SK-N-SH (cell line): ENCODE data around the gene COL20A1.

Experiments used
- CHD2 ChIP-seq: fragments of 150-350 bp; IDR thresholded peaks from 2 replicates; pipeline ENCODE4 v1.6.1; 2018; ENCODE audit warnings: low read length; ENCODE audit not compliant: partially characterized antibody
- EZH2phosphoT487 ChIP-seq: fragments of 200-600 bp; sonication (generic); IDR thresholded peaks from 2 replicates; pipeline ENCODE4 v1.6.1; 2017; ENCODE audit warnings: low read depth, mixed run types, mild to moderate bottlenecking, antibody characterized with exemption, moderate library complexity, borderline replicate concordance
- REST ChIP-seq: IDR thresholded peaks from 2 replicates; pipeline ENCODE4 v1.6.1; 2012; ENCODE audit warnings: mild to moderate bottlenecking, low read depth, low read length, moderate library complexity
- RXRA ChIP-seq: IDR thresholded peaks from 2 replicates; pipeline ENCODE4 v1.4.0; 2012; ENCODE audit warnings: low read depth, mild to moderate bottlenecking, borderline replicate concordance
- TF ChIP-seq, protein P1 (sequence below): fragments of 200-600 bp; sonication (generic); IDR thresholded peaks from 2 replicates; pipeline ENCODE4 v1.6.1; 2017; ENCODE audit warnings: antibody characterized with exemption, mild to moderate bottlenecking, moderate library complexity
- TF ChIP-seq, protein P2 (sequence below): fragments of 150-350 bp; IDR thresholded peaks from 2 replicates; pipeline ENCODE4 v1.6.1; 2017; ENCODE audit warnings: antibody characterized with exemption, low read length, low read depth, borderline replicate concordance
- TF ChIP-seq, protein P3 (sequence below): IDR thresholded peaks from 2 replicates; pipeline ENCODE4 v1.4.0; 2012; ENCODE audit warnings: low read depth, borderline replicate concordance

GRCh38 chr20:63295846-63296245 is 2.9 kb downstream of the COL20A1 start:
- TF ChIP-seq, protein P1, sequence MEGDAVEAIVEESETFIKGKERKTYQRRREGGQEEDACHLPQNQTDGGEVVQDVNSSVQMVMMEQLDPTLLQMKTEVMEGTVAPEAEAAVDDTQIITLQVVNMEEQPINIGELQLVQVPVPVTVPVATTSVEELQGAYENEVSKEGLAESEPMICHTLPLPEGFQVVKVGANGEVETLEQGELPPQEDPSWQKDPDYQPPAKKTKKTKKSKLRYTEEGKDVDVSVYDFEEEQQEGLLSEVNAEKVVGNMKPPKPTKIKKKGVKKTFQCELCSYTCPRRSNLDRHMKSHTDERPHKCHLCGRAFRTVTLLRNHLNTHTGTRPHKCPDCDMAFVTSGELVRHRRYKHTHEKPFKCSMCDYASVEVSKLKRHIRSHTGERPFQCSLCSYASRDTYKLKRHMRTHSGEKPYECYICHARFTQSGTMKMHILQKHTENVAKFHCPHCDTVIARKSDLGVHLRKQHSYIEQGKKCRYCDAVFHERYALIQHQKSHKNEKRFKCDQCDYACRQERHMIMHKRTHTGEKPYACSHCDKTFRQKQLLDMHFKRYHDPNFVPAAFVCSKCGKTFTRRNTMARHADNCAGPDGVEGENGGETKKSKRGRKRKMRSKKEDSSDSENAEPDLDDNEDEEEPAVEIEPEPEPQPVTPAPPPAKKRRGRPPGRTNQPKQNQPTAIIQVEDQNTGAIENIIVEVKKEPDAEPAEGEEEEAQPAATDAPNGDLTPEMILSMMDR, result no peak
- TF ChIP-seq REST (no peak), EZH2phosphoT487 (no peak), CHD2 (no peak), RXRA (no peak)
- TF ChIP-seq, protein P2, sequence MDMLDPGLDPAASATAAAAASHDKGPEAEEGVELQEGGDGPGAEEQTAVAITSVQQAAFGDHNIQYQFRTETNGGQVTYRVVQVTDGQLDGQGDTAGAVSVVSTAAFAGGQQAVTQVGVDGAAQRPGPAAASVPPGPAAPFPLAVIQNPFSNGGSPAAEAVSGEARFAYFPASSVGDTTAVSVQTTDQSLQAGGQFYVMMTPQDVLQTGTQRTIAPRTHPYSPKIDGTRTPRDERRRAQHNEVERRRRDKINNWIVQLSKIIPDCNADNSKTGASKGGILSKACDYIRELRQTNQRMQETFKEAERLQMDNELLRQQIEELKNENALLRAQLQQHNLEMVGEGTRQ, result no peak
- TF ChIP-seq, protein P3, sequence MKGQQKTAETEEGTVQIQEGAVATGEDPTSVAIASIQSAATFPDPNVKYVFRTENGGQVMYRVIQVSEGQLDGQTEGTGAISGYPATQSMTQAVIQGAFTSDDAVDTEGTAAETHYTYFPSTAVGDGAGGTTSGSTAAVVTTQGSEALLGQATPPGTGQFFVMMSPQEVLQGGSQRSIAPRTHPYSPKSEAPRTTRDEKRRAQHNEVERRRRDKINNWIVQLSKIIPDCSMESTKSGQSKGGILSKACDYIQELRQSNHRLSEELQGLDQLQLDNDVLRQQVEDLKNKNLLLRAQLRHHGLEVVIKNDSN, result no peak
